ENCODE data around the gene MTMR3. TPM values are rescaled to one million over a fixed set of nuclear protein-coding genes. Genes with fewer than 3 reads are reported as not detected.
A peak's percentile ranks its signal among the peaks of the same experiment; 100 is the strongest.

The MTMR3 gene
- total RNA-seq, 1 experiment from 2014 or later = 26.8 TPM

GRCh38 chr22:30005213-30005857 lies 122.4 kb downstream of the MTMR3 start:
- ChIA-PET CTCF (interaction anchor here (0.7 to 1.3 kb wide), 3 partner anchors 232 to 304 kb away, joined by 3 to 4 read pairs (median 3); no protein-coding TSS in a partner anchor), POLR2A (no interaction called here)
- H3K9me3 ChIP-seq (ENCODE audit: control insufficient read depth, insufficient read depth, low read depth, low read length) = no peaks in the 10 kb centered on the region
- intact Hi-C loops (cut with micrococcal nuclease; ENCODE audit: unreplicated experiment) (loop anchor here (10.0 kb wide), 1 partner anchor 211 kb away; no protein-coding TSS in a partner anchor), in situ Hi-C loops (cut with HindIII; ENCODE audit: low pct_unique_long_range_greater_than_20kb, low sequenced_read_pairs) (no loop called here)
- no peak overlapping the region for H3K4me3 ChIP-seq (ENCODE audit: low read depth in 2 of 2, low read length in 2 of 2)
- peaks cover 4% of the 10 kb centered on the region for H3K36me3 ChIP-seq (ENCODE audit: control insufficient read depth, insufficient read depth, low read length)
- no peaks in the 10 kb centered on the region for H3K27me3 ChIP-seq (ENCODE audit: control insufficient read depth, insufficient read depth, low read length)
- H3K27ac ChIP-seq (ENCODE audit: low read length) = no peak overlapping the region
- TF ChIP-seq TCF7L2 (IDR thresholded peaks at IDR 0.05; ENCODE audit: low read depth, low read length) (no peak), CTCF (IDR thresholded peaks at IDR 0.05) (peak; percentile 90)
- BruUV-seq (replicated peaks) = no TSS peak
- H3K4me1 ChIP-seq (ENCODE audit: control insufficient read depth, insufficient read depth, low read length) = no peaks in the 10 kb centered on the region
- peak; percentile 46 for DNase-seq (ENCODE audit: low read depth, low spot score)
- ATAC-seq = peak; percentile 87

- no peaks in the 10 kb centered on the region for H3K27me3 ChIP-seq (ENCODE audit: control insufficient read depth, insufficient read depth, low read length)
- in situ Hi-C loops (cut with HindIII; ENCODE audit: low pct_unique_long_range_greater_than_20kb, low sequenced_read_pairs) (no loop called here), intact Hi-C loops (cut with micrococcal nuclease; ENCODE audit: unreplicated experiment) (loop anchor here (10.0 kb wide), 1 partner anchor 213 kb away; no protein-coding TSS in a partner anchor)
- ATAC-seq = no peak
- H3K4me1 ChIP-seq (ENCODE audit: control insufficient read depth, insufficient read depth, low read length) = no peaks in the 10 kb centered on the region
- no TSS peak for BruUV-seq (replicated peaks)
- no peak overlapping the region for H3K4me3 ChIP-seq (ENCODE audit: low read depth in 2 of 2, low read length in 2 of 2)
- peaks cover 4% of the 10 kb centered on the region for H3K36me3 ChIP-seq (ENCODE audit: control insufficient read depth, insufficient read depth, low read length)
- H3K27ac ChIP-seq (ENCODE audit: low read length) = no peak overlapping the region
- ChIA-PET CTCF (no interaction called here), POLR2A (no interaction called here)
- TF ChIP-seq TCF7L2 (IDR thresholded peaks at IDR 0.05; ENCODE audit: low read depth, low read length) = no peak
- TF ChIP-seq POLR2AphosphoS5 (IDR thresholded peaks at IDR 0.05; ENCODE audit: low read depth, low read length) = no peak
- no peak for TF ChIP-seq REST (IDR thresholded peaks at IDR 0.05; ENCODE audit: insufficient read depth in 1 of 2, low read depth in 2 of 2, low read length in 1 of 2)
- no peak for TF ChIP-seq CTCF (IDR thresholded peaks at IDR 0.05)
- TF ChIP-seq SIN3A (IDR thresholded peaks at IDR 0.05; ENCODE audit: borderline replicate concordance, insufficient read depth, low read depth, low read length) = no peak
- DNase-seq (ENCODE audit: low read depth, low spot score) = no peak
- H3K9me3 ChIP-seq (ENCODE audit: control insufficient read depth, insufficient read depth, low read depth, low read length) = no peaks in the 10 kb centered on the region
Measured at GRCh38 chr22:30007361-30007760, 124.4 kb downstream of the MTMR3 start.

All from Panc1 (cell line).